ENCODE measurements around the gene RFPL1. TPM values are rescaled to one million over a fixed set of nuclear protein-coding genes. Genes with fewer than 3 reads are reported as not detected.

RFPL1 gene
- total RNA-seq, 1 donor from 2014 or later, result not detected

GRCh38 chr22:29435236-29436136, 2.9 kb upstream of the RFPL1 start:
- DNase-seq (ENCODE audit: low read depth), result no peak
- Histone ChIP-seq H3K36me3 (ENCODE audit: control insufficient read depth, insufficient read depth, low read length) (no peaks in the 10 kb centered on the region), H3K4me3 (ENCODE audit: low read depth, low read length) (no peak overlapping the region), H3K27me3 (ENCODE audit: control insufficient read depth, insufficient read depth, low read length) (peaks cover 4% of the 10 kb centered on the region)
- no peak for FAIRE-seq
- no peak for TF ChIP-seq CTCF (IDR thresholded peaks at IDR 0.05; ENCODE audit: insufficient read depth, low read length, severe bottlenecking)

GRCh38 chr22:29442976-29443375, 4.6 kb downstream of the RFPL1 start:
- DNase-seq (ENCODE audit: low read depth) (no peak), FAIRE-seq (no peak)
- TF ChIP-seq CTCF (IDR thresholded peaks at IDR 0.05; ENCODE audit: insufficient read depth, low read length, severe bottlenecking), result no peak
- Histone ChIP-seq H3K36me3 (ENCODE audit: control insufficient read depth, insufficient read depth, low read length) (no peaks in the 10 kb centered on the region), H3K27me3 (ENCODE audit: control insufficient read depth, insufficient read depth, low read length) (no peaks in the 10 kb centered on the region), H3K4me3 (ENCODE audit: low read depth, low read length) (no peak overlapping the region)

GRCh38 chr22:29443452-29443851, 5.1 kb downstream of the RFPL1 start:
- no peak for TF ChIP-seq CTCF (IDR thresholded peaks at IDR 0.05; ENCODE audit: insufficient read depth, low read length, severe bottlenecking)
- Histone ChIP-seq H3K27me3 (ENCODE audit: control insufficient read depth, insufficient read depth, low read length) (no peaks in the 10 kb centered on the region), H3K4me3 (ENCODE audit: low read depth, low read length) (no peak overlapping the region), H3K36me3 (ENCODE audit: control insufficient read depth, insufficient read depth, low read length) (no peaks in the 10 kb centered on the region)
- FAIRE-seq (no peak), DNase-seq (ENCODE audit: low read depth) (no peak)

GRCh38 chr22:29443861-29444792, 5.7 kb downstream of the RFPL1 start:
- DNase-seq (ENCODE audit: low read depth) (no peak), FAIRE-seq (no peak)
- no peaks in the 10 kb centered on the region for H3K36me3 ChIP-seq (ENCODE audit: control insufficient read depth, insufficient read depth, low read length)
- no peaks in the 10 kb centered on the region for H3K27me3 ChIP-seq (ENCODE audit: control insufficient read depth, insufficient read depth, low read length)
- no peak for TF ChIP-seq CTCF (IDR thresholded peaks at IDR 0.05; ENCODE audit: insufficient read depth, low read length, severe bottlenecking)
- no peak overlapping the region for H3K4me3 ChIP-seq (ENCODE audit: low read depth, low read length)

- DNase-seq (ENCODE audit: low read depth), result no peak
- no peak for TF ChIP-seq CTCF (IDR thresholded peaks at IDR 0.05; ENCODE audit: insufficient read depth, low read length, severe bottlenecking)
- Histone ChIP-seq H3K4me3 (ENCODE audit: low read depth, low read length) (no peak overlapping the region), H3K36me3 (ENCODE audit: control insufficient read depth, insufficient read depth, low read length) (no peaks in the 10 kb centered on the region), H3K27me3 (ENCODE audit: control insufficient read depth, insufficient read depth, low read length) (no peaks in the 10 kb centered on the region)
- FAIRE-seq, result no peak
Observed at GRCh38 chr22:29445508-29445907, 7.1 kb downstream of the RFPL1 start.

Measured in bronchial epithelial cell (primary cell).